HL-60/S4 treated with phorbol 12-myristate 13-acetate at 8.2 ng/mL for 4 days and 3 days (cell line): ENCODE results near the gene ZNF385D.

ENCODE experiments used
- in situ Hi-C: fragments of 300-500 bp; cut with MboI; formaldehyde crosslinking; loops from 2 replicates; pipeline ENCODE4 v1.15.0; 2022; ENCODE audit warnings: low sequenced_read_pairs

The ZNF385D gene

GRCh38 chr3:21682206-21682605 is 68.8 kb downstream of the ZNF385D start:
- in situ Hi-C loops: no loop called here

GRCh38 chr3:21673393-21673792 is 77.6 kb downstream of the ZNF385D start:
- in situ Hi-C loops: no loop called here

GRCh38 chr3:21672303-21672702 is 78.7 kb downstream of the ZNF385D start:
- in situ Hi-C loops: no loop called here

- in situ Hi-C loops: no loop called here
Measured at GRCh38 chr3:21670386-21670785, 80.6 kb downstream of the ZNF385D start.

- in situ Hi-C loops: no loop called here
Measured at GRCh38 chr3:21668012-21668411, 83.0 kb downstream of the ZNF385D start.

- in situ Hi-C loops: no loop called here
Measured at GRCh38 chr3:21665444-21666100, 85.4 kb downstream of the ZNF385D start.

- in situ Hi-C loops: no loop called here
Measured at GRCh38 chr3:21664996-21665395, 86.0 kb downstream of the ZNF385D start.

GRCh38 chr3:21662403-21662802 is 88.6 kb downstream of the ZNF385D start:
- in situ Hi-C loops: no loop called here

- in situ Hi-C loops: no loop called here
Measured at GRCh38 chr3:21654662-21655061, 96.3 kb downstream of the ZNF385D start.

GRCh38 chr3:21654241-21654640 is 96.8 kb downstream of the ZNF385D start:
- in situ Hi-C loops: no loop called here

- in situ Hi-C loops: no loop called here
Measured at GRCh38 chr3:21649519-21649918, 101.5 kb downstream of the ZNF385D start.

- in situ Hi-C loops: no loop called here
Measured at GRCh38 chr3:21647961-21648360, 103.0 kb downstream of the ZNF385D start.

GRCh38 chr3:21645121-21645897 is 105.7 kb downstream of the ZNF385D start:
- in situ Hi-C loops: no loop called here

- in situ Hi-C loops: no loop called here
Measured at GRCh38 chr3:21644268-21644667, 106.7 kb downstream of the ZNF385D start.

GRCh38 chr3:21643752-21644151 is 107.3 kb downstream of the ZNF385D start:
- in situ Hi-C loops: no loop called here

GRCh38 chr3:21642433-21642832 is 108.6 kb downstream of the ZNF385D start:
- in situ Hi-C loops: no loop called here

GRCh38 chr3:21641959-21642358 is 109.1 kb downstream of the ZNF385D start:
- in situ Hi-C loops: no loop called here

- in situ Hi-C loops: no loop called here
Measured at GRCh38 chr3:21638488-21638887, 112.5 kb downstream of the ZNF385D start.

- in situ Hi-C loops: no loop called here
Measured at GRCh38 chr3:21634112-21634511, 116.9 kb downstream of the ZNF385D start.

GRCh38 chr3:21624524-21624923 is 126.5 kb downstream of the ZNF385D start:
- in situ Hi-C loops: no loop called here

GRCh38 chr3:21621181-21621651 is 129.8 kb downstream of the ZNF385D start:
- in situ Hi-C loops: no loop called here

- in situ Hi-C loops: no loop called here
Measured at GRCh38 chr3:21620511-21621155, 130.4 kb downstream of the ZNF385D start.
